Astrocyte of the spinal cord (primary cell): ENCODE data around the gene TRMT2A.

Experiments used
- DNase-seq: peaks from one replicate; pipeline ENCODE4 v3.0.0; 2011; ENCODE audit warnings: low read depth, low spot score
- H3K4me3 ChIP-seq: 2 replicates; pipeline ENCODE4 v1.5.1; 2011; ENCODE audit warnings: low read depth, mild to moderate bottlenecking, low read length, moderate library complexity
- CTCF ChIP-seq: IDR thresholded peaks from 2 replicates; pipeline ENCODE4 v1.5.1; 2012; ENCODE audit warnings: low read depth, mild to moderate bottlenecking, low read length, inconsistent platforms
- in situ Hi-C: cut with HindIII; loops from 2 replicates; pipeline ENCODE4 v1.10.0; 2017; ENCODE audit warnings: low sequenced_read_pairs

TRMT2A gene

DNA sequence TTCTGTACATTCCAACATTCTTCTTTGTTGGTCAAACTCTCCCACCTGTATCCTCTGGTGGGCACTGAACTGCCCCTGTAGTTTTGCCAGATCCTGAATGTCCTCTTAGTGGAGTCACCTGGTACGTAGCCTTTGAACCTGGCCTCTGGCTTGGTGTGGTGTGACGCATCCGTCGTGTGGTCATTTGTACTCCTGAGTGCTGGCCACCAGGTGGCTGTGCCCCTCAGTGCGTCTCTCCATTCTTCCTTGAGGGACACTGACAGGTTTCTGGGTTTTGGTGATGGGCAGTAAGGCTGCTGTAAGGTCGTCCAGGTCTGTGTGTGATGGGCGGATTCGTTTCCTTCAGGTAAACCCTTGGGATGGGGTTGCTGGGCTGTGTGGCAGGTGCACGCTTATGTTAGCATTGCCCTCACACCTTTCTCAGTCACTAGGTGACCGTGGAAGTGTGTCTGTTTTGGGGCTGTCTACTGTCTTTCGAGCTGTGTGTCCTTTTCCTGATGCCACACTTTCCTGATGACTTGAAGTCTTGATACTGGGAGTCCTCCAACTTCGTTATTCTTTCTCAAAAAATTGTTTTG lies 14.7 kb downstream of the TRMT2A start:
- H3K4me3 ChIP-seq = no peak overlapping the region
- in situ Hi-C loops = no loop called here
- DNase-seq = no peak
- TF ChIP-seq CTCF = no peak

GRCh38 chr22:20101638-20102037 lies 15.4 kb downstream of the TRMT2A start:
- TF ChIP-seq CTCF = no peak
- no peak overlapping the region for H3K4me3 ChIP-seq
- in situ Hi-C loops = no loop called here
- DNase-seq = no peak

GRCh38 chr22:20099099-20099711 lies 17.8 kb downstream of the TRMT2A start:
- DNase-seq = no peak
- H3K4me3 ChIP-seq = no peak overlapping the region
- in situ Hi-C loops = no loop called here
- no peak for TF ChIP-seq CTCF

DNA sequence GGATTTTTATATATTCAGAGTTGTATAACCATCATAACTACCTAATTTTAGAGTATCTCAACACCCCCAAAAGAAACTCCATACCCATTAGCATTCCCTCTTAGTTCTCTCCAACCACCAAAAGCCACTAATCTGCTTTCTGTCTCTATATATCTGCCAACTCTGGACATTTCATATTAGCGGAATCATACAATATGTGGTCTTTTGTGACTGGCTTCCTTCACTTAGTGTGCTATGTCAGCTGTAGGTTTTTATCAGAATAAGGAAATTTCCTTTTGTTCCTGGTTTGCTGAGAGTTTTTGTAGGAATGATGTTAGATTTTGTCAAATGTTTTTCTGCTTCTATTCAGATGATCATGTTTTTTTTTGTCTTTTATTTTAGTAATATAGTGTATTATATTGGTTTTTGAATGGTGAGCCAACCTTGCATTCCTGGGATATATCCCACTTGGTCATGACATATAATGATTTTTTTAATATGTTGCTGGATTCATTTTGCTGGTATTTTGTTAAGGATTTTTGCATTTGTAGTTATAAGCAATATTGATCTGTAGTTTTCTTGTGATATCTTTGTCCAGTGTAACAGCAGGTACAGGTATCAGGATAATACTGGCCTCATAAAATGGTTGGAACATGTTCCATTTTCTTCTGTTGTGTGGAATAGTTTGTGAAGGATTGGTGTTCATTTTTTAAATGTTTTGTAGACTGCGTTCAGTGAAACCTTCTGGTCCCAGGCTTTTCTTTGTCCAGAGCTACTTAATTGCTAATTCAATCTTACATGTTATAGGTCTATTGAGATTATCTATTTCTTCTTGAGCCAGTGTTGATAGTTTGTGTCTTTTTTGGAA lies 20.2 kb downstream of the TRMT2A start:
- in situ Hi-C loops = no loop called here
- H3K4me3 ChIP-seq = no peak overlapping the region
- DNase-seq = no peak
- no peak for TF ChIP-seq CTCF

GRCh38 chr22:20095521-20095920 lies 21.5 kb downstream of the TRMT2A start:
- in situ Hi-C loops = no loop called here
- H3K4me3 ChIP-seq = no peak overlapping the region
- no peak for DNase-seq
- TF ChIP-seq CTCF = no peak

GRCh38 chr22:20094197-20094807 lies 22.7 kb downstream of the TRMT2A start:
- in situ Hi-C loops = no loop called here
- no peak for TF ChIP-seq CTCF
- no peak overlapping the region for H3K4me3 ChIP-seq
- no peak for DNase-seq
